ENCODE measurements around the gene ZNF609.

DNA sequence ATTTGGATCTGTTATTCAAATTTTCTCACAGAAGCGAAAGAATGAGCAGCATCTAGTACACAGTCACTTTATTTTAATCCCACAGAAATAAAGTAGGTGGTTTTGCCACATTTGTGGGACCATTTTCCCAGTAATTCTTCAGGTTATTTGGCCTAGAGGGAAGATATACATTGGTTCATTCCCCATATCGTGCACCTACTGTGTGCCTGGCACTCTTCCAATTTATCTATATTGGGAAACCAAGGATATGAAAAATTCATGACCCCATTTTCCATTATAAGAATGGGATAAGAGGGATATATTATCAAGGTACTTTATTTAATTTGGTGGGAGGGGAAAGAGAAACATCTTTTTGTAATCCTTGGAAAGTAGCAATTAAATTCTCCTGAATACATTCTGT lies 37.7 kb upstream of the ZNF609 start:
- TF ChIP-seq YY1 (IDR thresholded peaks at IDR 0.05; ENCODE audit: insufficient read depth, insufficient read length) (no peak), SUZ12 (IDR thresholded peaks at IDR 0.05; ENCODE audit: extremely low read depth, insufficient read depth, insufficient read length) (no peak)
